HAP-1 (cell line): Measurements from ENCODE around the gene KIF21B.
"Not testable (repeated sequence)": the region's sequence is repeated elsewhere in the genome, so short reads cannot be mapped to it uniquely, and the experiment has no call there.

Source experiments
- DNase-seq, 2 experiments: peaks; one replicate each; pipeline ENCODE4 v3.0.0-alpha.2; 2016 to 2020; ENCODE audit warnings: low spot score in 2 of 2
- H3K27me3 ChIP-seq: fragments of 250-450 bp; sonication (Bioruptor Pico); 2 replicates; pipeline ENCODE4 v1.5.1; 2020; ENCODE audit warnings: low read depth, mild to moderate bottlenecking, moderate library complexity
- H3K36me3 ChIP-seq: fragments of 250-450 bp; sonication (Bioruptor Pico); replicated peaks from 2 replicates; pipeline ENCODE4 v1.5.1; 2020; ENCODE audit warnings: mild to moderate bottlenecking
- H3K4me1 ChIP-seq: fragments of 250-450 bp; sonication (Bioruptor Pico); 2 replicates; pipeline ENCODE4 v1.5.1; 2020; ENCODE audit warnings: mild to moderate bottlenecking
- H3K4me3 ChIP-seq: fragments of 250-450 bp; sonication (Bioruptor Pico); 2 replicates; pipeline ENCODE4 v1.5.1; 2020; ENCODE audit warnings: mild to moderate bottlenecking, moderate library complexity
- H3K9me3 ChIP-seq: fragments of 250-450 bp; sonication (Bioruptor Pico); 2 replicates; pipeline ENCODE4 v1.5.1; 2020; ENCODE audit warnings: mild to moderate bottlenecking, moderate library complexity
- in situ Hi-C: fragments of 300-500 bp; cut with MboI; formaldehyde crosslinking; loops from 3 replicates; pipeline ENCODE4 v1.14.3; 2020; ENCODE audit warnings: low sequenced_read_pairs, inconsistent platforms, mixed read lengths

The KIF21B gene

GRCh38 chr1:200973937-200974657, 49.4 kb downstream of the KIF21B start:
- no peak overlapping the region for H3K4me3 ChIP-seq
- no peaks in the 10 kb centered on the region for H3K9me3 ChIP-seq
- H3K27me3 ChIP-seq: no peaks in the 10 kb centered on the region
- no peaks in the 10 kb centered on the region for H3K4me1 ChIP-seq
- in situ Hi-C loops: no loop called here
- no peak for DNase-seq
- no peaks in the 10 kb centered on the region for H3K36me3 ChIP-seq

- DNase-seq: no peak
- Histone ChIP-seq H3K4me1 (no peaks in the 10 kb centered on the region), H3K27me3 (no peaks in the 10 kb centered on the region), H3K4me3 (no peak overlapping the region), H3K36me3 (no peaks in the 10 kb centered on the region), H3K9me3 (no peaks in the 10 kb centered on the region)
- in situ Hi-C loops: no loop called here
These were observed 50.4 kb downstream of the KIF21B start for GRCh38 chr1:200972985-200973742.

- Histone ChIP-seq H3K4me1 (no peaks in the 10 kb centered on the region), H3K36me3 (no peaks in the 10 kb centered on the region), H3K4me3 (no peak overlapping the region), H3K27me3 (no peaks in the 10 kb centered on the region), H3K9me3 (no peaks in the 10 kb centered on the region)
- in situ Hi-C loops: no loop called here
- DNase-seq: peak; percentile 42 to 84
These were observed 51.4 kb downstream of the KIF21B start for GRCh38 chr1:200971955-200972711.

GRCh38 chr1:200971428-200971903, 52.0 kb downstream of the KIF21B start:
- no peak for DNase-seq
- no peaks in the 10 kb centered on the region for H3K4me1 ChIP-seq
- no peaks in the 10 kb centered on the region for H3K9me3 ChIP-seq
- H3K36me3 ChIP-seq: no peaks in the 10 kb centered on the region
- in situ Hi-C loops: no loop called here
- no peaks in the 10 kb centered on the region for H3K27me3 ChIP-seq
- no peak overlapping the region for H3K4me3 ChIP-seq

GRCh38 chr1:200970771-200971427, 52.6 kb downstream of the KIF21B start:
- no peaks in the 10 kb centered on the region for H3K4me1 ChIP-seq
- in situ Hi-C loops: no loop called here
- no peak for DNase-seq
- H3K27me3 ChIP-seq: no peaks in the 10 kb centered on the region
- no peaks in the 10 kb centered on the region for H3K36me3 ChIP-seq
- H3K9me3 ChIP-seq: no peaks in the 10 kb centered on the region
- H3K4me3 ChIP-seq: no peak overlapping the region

GRCh38 chr1:200969726-200970561, 53.6 kb downstream of the KIF21B start:
- Histone ChIP-seq H3K27me3 (no peaks in the 10 kb centered on the region), H3K9me3 (no peaks in the 10 kb centered on the region), H3K36me3 (no peaks in the 10 kb centered on the region), H3K4me3 (no peak overlapping the region), H3K4me1 (no peaks in the 10 kb centered on the region)
- in situ Hi-C loops: no loop called here
- no peak for DNase-seq

GRCh38 chr1:200968469-200969410, 54.8 kb downstream of the KIF21B start:
- H3K27me3 ChIP-seq: no peaks in the 10 kb centered on the region
- DNase-seq: no peak
- no peak overlapping the region for H3K4me3 ChIP-seq
- H3K4me1 ChIP-seq: no peaks in the 10 kb centered on the region
- no peaks in the 10 kb centered on the region for H3K36me3 ChIP-seq
- no peaks in the 10 kb centered on the region for H3K9me3 ChIP-seq
- in situ Hi-C loops: no loop called here

GRCh38 chr1:200967693-200968468, 55.6 kb downstream of the KIF21B start:
- DNase-seq: no peak
- H3K4me3 ChIP-seq: no peak overlapping the region
- H3K4me1 ChIP-seq: no peaks in the 10 kb centered on the region
- H3K27me3 ChIP-seq: no peaks in the 10 kb centered on the region
- no peaks in the 10 kb centered on the region for H3K36me3 ChIP-seq
- no peaks in the 10 kb centered on the region for H3K9me3 ChIP-seq
- in situ Hi-C loops: no loop called here

- Histone ChIP-seq H3K4me1 (no peaks in the 10 kb centered on the region), H3K27me3 (no peaks in the 10 kb centered on the region), H3K9me3 (no peaks in the 10 kb centered on the region), H3K36me3 (no peaks in the 10 kb centered on the region), H3K4me3 (no peak overlapping the region)
- in situ Hi-C loops: no loop called here
- DNase-seq: no peak
These were observed 56.6 kb downstream of the KIF21B start for GRCh38 chr1:200966934-200967333.

- Histone ChIP-seq H3K4me1 (no peaks in the 10 kb centered on the region), H3K27me3 (no peaks in the 10 kb centered on the region), H3K9me3 (no peaks in the 10 kb centered on the region), H3K4me3 (no peak overlapping the region), H3K36me3 (no peaks in the 10 kb centered on the region)
- in situ Hi-C loops: no loop called here
- no peak for DNase-seq
These were observed 58.3 kb downstream of the KIF21B start for GRCh38 chr1:200965111-200965805.

GRCh38 chr1:200963888-200964287, 59.6 kb downstream of the KIF21B start:
- H3K4me1 ChIP-seq, in situ Hi-C loops, H3K27me3 ChIP-seq, H3K36me3 ChIP-seq, H3K9me3 ChIP-seq, H3K4me3 ChIP-seq, DNase-seq: not testable (repeated sequence)
